Posterior vena cava (tissue), 2 donors: ENCODE measurements around the gene PXK. TPM values are rescaled to one million over a fixed set of nuclear protein-coding genes. Genes with fewer than 3 reads are reported as not detected.

Experiments
- DNase-seq: peaks from one replicate; pipeline ENCODE4 v3.0.0-alpha.2; 2020; ENCODE audit warnings: low spot score
- intact Hi-C, 2 donors: fragments of 100-400 bp; cut with DNase I; formaldehyde crosslinking; loops; one replicate each; pipeline versions ENCODE4 v1.14.1 to v1.14.2; 2022 to 2023
- total RNA-seq, 2 donors: library from RNA; stranded (reverse); fragmentation: NEBNext Ultra II Directional; extraction: Animal tissue kit (Norgen Biotek cat#: 25700); gene quantifications; one replicate each; pipeline ENCODE4 v1.2.1, GENCODE V29; 2021
- donor health status: DM: yes; HTN: yes; CAD: no.
- donor health status: DM: yes; HTN: yes; CAD: no.

Gene PXK
- total RNA-seq, 2 donors from 2014 or later = 22.5 to 24.8 TPM

DNA sequence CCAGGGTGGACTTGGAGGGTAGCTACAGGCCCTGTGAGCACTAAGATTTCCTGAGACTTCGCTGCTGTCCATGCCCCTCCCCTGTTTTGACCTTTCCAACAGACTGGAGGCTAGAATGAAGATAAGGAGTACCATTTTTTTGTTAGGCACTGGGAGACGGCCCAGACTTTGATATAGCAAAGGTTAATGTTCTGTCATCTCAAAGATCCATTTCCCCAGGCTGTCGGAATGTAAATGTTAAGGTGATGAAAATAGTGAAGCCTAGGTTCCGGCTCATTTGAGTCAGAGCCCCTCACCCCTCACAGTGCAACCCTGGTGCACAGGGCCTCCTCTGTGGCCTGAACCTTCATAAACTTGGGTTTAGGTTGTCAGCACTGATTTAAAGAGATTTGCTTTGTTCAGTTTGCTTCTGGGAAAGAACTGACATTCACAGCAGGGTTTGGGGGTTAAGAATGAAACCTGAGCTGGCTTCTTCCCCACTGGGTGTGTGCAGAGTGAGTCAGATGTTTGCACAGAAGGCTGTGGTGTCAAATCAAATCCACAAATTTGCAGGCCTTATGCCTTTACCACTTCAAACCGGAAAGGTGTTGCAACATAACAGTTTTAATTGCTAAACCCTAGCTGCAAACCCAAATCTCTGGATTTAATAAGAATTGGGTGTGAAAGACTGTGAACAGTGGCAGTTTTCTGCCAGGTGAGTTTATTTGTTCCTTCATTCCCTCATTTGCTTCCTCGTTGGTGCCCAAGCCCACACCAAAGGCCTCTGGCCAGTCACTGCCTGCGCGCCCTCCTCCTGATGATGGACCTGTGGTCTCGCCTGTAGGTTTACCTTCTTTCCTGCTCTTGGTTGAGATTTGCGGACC is 138.6 kb downstream of the PXK start:
- DNase-seq = no peak

DNA sequence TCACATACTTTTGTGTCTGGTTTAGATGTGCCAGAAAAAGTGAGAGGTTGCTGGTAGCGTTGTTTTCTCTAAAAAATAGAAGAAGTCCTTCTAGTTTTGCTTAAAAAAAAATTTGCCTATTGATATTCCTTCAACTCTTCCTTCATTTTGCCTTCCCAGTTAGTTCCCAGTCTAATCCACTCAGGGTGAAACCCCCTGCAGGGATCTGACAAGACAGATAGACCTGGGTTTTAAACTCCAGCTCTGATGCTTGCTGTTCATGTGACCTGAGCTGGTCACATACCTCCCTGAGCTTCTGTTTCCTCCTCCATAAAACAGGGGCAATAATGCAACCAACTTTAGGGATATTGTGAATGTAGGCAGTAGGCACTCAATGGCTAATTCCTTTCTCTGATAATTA is 140.6 kb downstream of the PXK start:
- intact Hi-C loops = no loop called here
- no peak for DNase-seq

More for the DNA sequence above, 138.6 kb downstream of the PXK start:
- intact Hi-C loops = no loop called here

DNA sequence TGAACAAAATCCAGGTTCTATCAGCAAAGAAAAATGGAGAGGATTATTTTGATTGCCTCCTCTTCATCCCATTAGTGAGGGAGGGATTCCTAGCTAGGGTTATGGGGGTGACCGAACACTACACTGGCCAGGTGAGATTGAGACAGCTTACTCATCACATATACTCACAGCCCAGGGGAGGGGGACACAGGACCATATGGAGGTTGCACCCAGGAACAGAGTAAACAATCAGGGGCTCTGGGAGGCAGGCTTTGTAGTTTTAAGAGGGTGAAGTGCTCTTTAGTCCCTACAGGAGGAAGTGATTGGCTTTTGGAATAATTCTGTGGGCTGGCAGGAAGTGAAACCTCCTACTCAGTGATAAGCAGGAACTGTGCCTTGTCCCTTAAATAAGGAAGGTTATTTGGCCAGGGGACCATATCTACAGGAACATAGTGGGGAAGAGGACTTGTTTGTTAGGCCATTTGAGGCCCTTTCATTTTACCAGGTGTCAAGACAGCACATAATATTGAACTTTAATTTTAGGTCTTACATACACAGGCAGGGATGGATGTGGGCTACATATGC is 141.7 kb downstream of the PXK start:
- intact Hi-C loops = no loop called here
- no peak for DNase-seq

DNA sequence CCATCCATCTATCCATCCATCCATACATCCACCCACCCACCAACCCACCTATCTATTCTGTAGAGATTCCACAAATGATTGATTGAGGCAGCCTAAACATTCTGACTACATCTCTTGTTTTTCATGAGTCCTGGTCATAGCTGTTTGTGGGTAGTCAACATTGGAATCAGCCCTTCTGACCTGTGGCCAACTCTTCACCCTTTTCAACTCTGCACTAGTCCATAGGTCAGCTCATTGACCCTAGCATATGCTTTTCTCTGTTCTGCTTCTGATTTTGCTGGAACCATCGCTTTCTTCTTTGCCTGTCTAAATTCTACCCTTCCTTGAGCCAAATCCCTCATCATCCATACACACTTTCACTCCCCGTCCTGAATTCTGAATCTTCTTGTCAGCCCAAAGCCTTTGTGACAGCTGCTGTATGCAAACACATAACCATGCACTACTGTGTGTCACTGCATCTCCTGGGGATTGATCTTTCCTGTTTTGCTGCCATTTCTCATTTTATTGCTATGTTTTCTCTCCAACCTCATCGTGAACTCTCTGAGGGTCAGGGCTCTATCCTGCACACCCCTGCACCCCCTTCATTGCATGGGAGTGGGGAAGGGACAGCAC is 142.4 kb downstream of the PXK start:
- intact Hi-C loops = no loop called here
- DNase-seq = no peak

Other genes with a start within 250 kb of the PXK start
- 1 to 10 TPM; 7.5 to 9.3 TPM for gene DNASE1L3, start 121.9 kb upstream of the PXK start, total RNA-seq
- 1 to 10 TPM; 6.6 to 7.6 TPM for gene ABHD6, start 95.1 kb upstream of the PXK start, total RNA-seq
- gene RPP14, start 26.6 kb upstream of the PXK start, total RNA-seq = 10 to 100 TPM; 10.8 to 11.6 TPM
- 1 to 10 TPM; 5.9 to 7.7 TPM for gene HTD2, start 26.4 kb upstream of the PXK start, total RNA-seq
- gene PDHB, start 100.9 kb downstream of the PXK start, total RNA-seq = 10 to 100 TPM; 60.4 to 68.7 TPM
- 10 to 100 TPM in 1 of 2 donors, 1 to 10 TPM in 1; 7.5 to 10.6 TPM for gene KCTD6, start 159.2 kb downstream of the PXK start, total RNA-seq
- 10 to 100 TPM; 11.9 to 20.6 TPM for gene ACOX2, start 204.3 kb downstream of the PXK start, total RNA-seq
- gene FAM107A, start 244.5 kb downstream of the PXK start, total RNA-seq = 10 to 100 TPM; 22.9 to 38.7 TPM